GM23338 (cell line): ENCODE results near the gene KSR2. TPM values are rescaled to one million over a fixed set of nuclear protein-coding genes. Genes with fewer than 3 reads are reported as not detected.

ENCODE experiments used
- ATAC-seq: fragments of 200-7000 bp; cut with Tn5 transposase; 3 replicates; pipeline ENCODE4 v1.9.1; 2020
- DNase-seq: peaks from one replicate; pipeline ENCODE4 v3.0.0-alpha.2; 2015; ENCODE audit warnings: low spot score
- H2AFZ ChIP-seq: fragments of 200-600 bp; sonication (generic); 2 replicates; pipeline ENCODE4 v1.8.0; 2016; ENCODE audit warnings: antibody characterized with exemption, mild to moderate bottlenecking, moderate library complexity
- H3F3A ChIP-seq: fragments of 200-600 bp; sonication (generic); replicated peaks from 2 replicates; pipeline ENCODE4 v1.8.0; 2017; ENCODE audit warnings: antibody characterized with exemption, mixed run types, low read depth
- H3K27ac ChIP-seq: fragments of 200-600 bp; sonication (generic); 2 replicates; pipeline ENCODE4 v1.6.1; 2016; ENCODE audit warnings: low read depth
- H3K27me3 ChIP-seq: fragments of 200-600 bp; sonication (generic); 2 replicates; pipeline ENCODE4 v1.8.0; 2016; ENCODE audit warnings: mild to moderate bottlenecking, mixed run types, moderate library complexity; ENCODE audit not compliant: insufficient read depth
- H3K36me3 ChIP-seq: fragments of 200-600 bp; sonication (generic); 2 replicates; pipeline ENCODE4 v1.8.0; 2016; ENCODE audit warnings: mild to moderate bottlenecking; ENCODE audit not compliant: insufficient read depth
- H3K4me1 ChIP-seq: fragments of 200-600 bp; sonication (generic); 2 replicates; pipeline ENCODE4 v1.8.0; 2016; ENCODE audit warnings: mild to moderate bottlenecking, moderate library complexity; ENCODE audit not compliant: insufficient read depth
- H3K4me2 ChIP-seq: fragments of 200-600 bp; sonication (generic); 2 replicates; pipeline ENCODE4 v1.7.1; 2017; ENCODE audit warnings: mixed run types
- H3K4me3 ChIP-seq: fragments of 200-600 bp; sonication (generic); 2 replicates; pipeline ENCODE4 v1.6.1; 2016; ENCODE audit warnings: mixed run types
- H3K79me2 ChIP-seq: fragments of 200-600 bp; sonication (generic); replicated peaks from 2 replicates; pipeline ENCODE4 v1.8.0; 2017; ENCODE audit warnings: mild to moderate bottlenecking; ENCODE audit not compliant: insufficient read depth
- H3K9me2 ChIP-seq: fragments of 200-600 bp; sonication (generic); 2 replicates; pipeline ENCODE4 v1.8.0; 2017; ENCODE audit not compliant: insufficient read depth
- H4K20me1 ChIP-seq: fragments of 200-600 bp; sonication (generic); replicated peaks from 2 replicates; pipeline ENCODE4 v1.8.0; 2017; ENCODE audit warnings: mild to moderate bottlenecking; ENCODE audit not compliant: insufficient read depth
- H3K27ac Mint-ChIP-seq: 2 replicates; pipeline ENCODE4 v1.8.0; 2020; ENCODE audit warnings: inconsistent platforms, mild to moderate bottlenecking, moderate library complexity, mixed read lengths
- H3K27me3 Mint-ChIP-seq: 3 replicates; pipeline ENCODE4 v1.8.0; 2022; ENCODE audit warnings: low read depth, mild to moderate bottlenecking, moderate library complexity, mixed read lengths, inconsistent platforms; ENCODE audit not compliant: insufficient read depth, poor library complexity
- H3K36me3 Mint-ChIP-seq: 3 replicates; pipeline ENCODE4 v1.8.0; 2021; ENCODE audit warnings: low read depth, mild to moderate bottlenecking, inconsistent platforms, moderate library complexity, mixed read lengths
- H3K4me1 Mint-ChIP-seq: 3 replicates; pipeline ENCODE4 v1.8.0; 2020; ENCODE audit warnings: mild to moderate bottlenecking, inconsistent platforms, mixed read lengths
- H3K4me3 Mint-ChIP-seq: 3 replicates; pipeline ENCODE4 v1.8.0; 2021; ENCODE audit warnings: moderate library complexity, mild to moderate bottlenecking, inconsistent platforms, mixed read lengths
- H3K9me3 Mint-ChIP-seq: 3 replicates; pipeline ENCODE4 v1.8.0; 2020; ENCODE audit warnings: moderate library complexity, mild to moderate bottlenecking, inconsistent platforms, mixed read lengths
- EZH2 ChIP-seq: fragments of 200-600 bp; sonication (generic); IDR thresholded peaks from one replicate; pipeline ENCODE4 v1.8.0; 2017; ENCODE audit warnings: antibody characterized with exemption, mild to moderate bottlenecking, low read depth; ENCODE audit not compliant: unreplicated experiment
- POLR2AphosphoS5 ChIP-seq: IDR thresholded peaks from 2 replicates; pipeline ENCODE4 v1.6.1; 2016; ENCODE audit warnings: antibody characterized with exemption, low read depth
- STAT1 ChIP-seq: IDR thresholded peaks from one replicate; pipeline ENCODE4 v1.6.1; 2016; ENCODE audit warnings: antibody characterized with exemption; ENCODE audit not compliant: unreplicated experiment
- ZNF114 ChIP-seq: fragments of 250-450 bp; sonication (Bioruptor Pico); IDR thresholded peaks from 2 replicates; pipeline ENCODE4 v1.5.0; 2020; ENCODE audit warnings: mild to moderate bottlenecking, moderate library complexity
- ZNF331 ChIP-seq: fragments of 250-450 bp; sonication (Bioruptor Pico); IDR thresholded peaks from 2 replicates; pipeline ENCODE4 v1.5.0; 2020; ENCODE audit warnings: low read depth, mild to moderate bottlenecking, moderate library complexity
- polyA plus RNA-seq: library from polyadenylated mRNA; unstranded; fragments of >200 nt; fragmentation: Nextera tagmentation; extraction: Ambion mirVana; gene quantifications from 2 replicates; pipeline ENCODE4 v1.2.1, GENCODE V29; 2016
- total RNA-seq: library from RNA; depleted of rRNA; stranded (reverse); fragments of >200 nt; shearing (Covaris generic); gene quantifications from 2 replicates; pipeline ENCODE4 v1.2.3, GENCODE V29; 2014
- TF ChIP-seq, protein P1 (sequence below): fragments of 250-450 bp; sonication (Bioruptor Pico); IDR thresholded peaks from 2 replicates; pipeline ENCODE4 v1.5.0; 2020; ENCODE audit warnings: mild to moderate bottlenecking, moderate library complexity
- TF ChIP-seq, protein P2 (sequence below): IDR thresholded peaks from one replicate; pipeline ENCODE4 v1.6.1; 2018; ENCODE audit warnings: antibody characterized with exemption; ENCODE audit not compliant: unreplicated experiment
- TF ChIP-seq, protein P3 (sequence below): IDR thresholded peaks from 2 replicates; pipeline ENCODE4 v1.6.1; 2016; ENCODE audit warnings: antibody characterized with exemption

KSR2 gene
- total and polyA plus RNA-seq, 2 experiments from 2014 or later: 1.1 to 2.7 TPM

DNA sequence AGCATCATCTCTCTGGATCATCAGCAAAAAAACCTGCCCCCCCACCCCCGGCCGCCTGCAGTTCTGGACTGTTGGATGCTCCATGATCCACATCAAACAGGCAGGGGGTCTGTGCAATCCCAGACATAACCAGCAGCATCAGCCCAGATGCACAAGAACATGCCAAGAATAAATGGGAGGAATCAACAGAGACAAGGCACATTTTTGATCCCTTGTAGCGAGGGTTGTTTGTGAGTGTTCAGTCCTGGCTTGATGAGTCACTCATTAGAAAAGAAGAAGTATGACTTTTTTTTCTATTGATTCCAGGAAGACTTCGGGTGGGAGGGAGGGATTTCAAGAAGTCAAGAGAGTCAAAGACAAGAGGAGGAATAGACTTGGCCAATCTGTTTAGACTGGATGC, 244.2 kb downstream of the KSR2 start (continued):
- TF ChIP-seq, protein P1, sequence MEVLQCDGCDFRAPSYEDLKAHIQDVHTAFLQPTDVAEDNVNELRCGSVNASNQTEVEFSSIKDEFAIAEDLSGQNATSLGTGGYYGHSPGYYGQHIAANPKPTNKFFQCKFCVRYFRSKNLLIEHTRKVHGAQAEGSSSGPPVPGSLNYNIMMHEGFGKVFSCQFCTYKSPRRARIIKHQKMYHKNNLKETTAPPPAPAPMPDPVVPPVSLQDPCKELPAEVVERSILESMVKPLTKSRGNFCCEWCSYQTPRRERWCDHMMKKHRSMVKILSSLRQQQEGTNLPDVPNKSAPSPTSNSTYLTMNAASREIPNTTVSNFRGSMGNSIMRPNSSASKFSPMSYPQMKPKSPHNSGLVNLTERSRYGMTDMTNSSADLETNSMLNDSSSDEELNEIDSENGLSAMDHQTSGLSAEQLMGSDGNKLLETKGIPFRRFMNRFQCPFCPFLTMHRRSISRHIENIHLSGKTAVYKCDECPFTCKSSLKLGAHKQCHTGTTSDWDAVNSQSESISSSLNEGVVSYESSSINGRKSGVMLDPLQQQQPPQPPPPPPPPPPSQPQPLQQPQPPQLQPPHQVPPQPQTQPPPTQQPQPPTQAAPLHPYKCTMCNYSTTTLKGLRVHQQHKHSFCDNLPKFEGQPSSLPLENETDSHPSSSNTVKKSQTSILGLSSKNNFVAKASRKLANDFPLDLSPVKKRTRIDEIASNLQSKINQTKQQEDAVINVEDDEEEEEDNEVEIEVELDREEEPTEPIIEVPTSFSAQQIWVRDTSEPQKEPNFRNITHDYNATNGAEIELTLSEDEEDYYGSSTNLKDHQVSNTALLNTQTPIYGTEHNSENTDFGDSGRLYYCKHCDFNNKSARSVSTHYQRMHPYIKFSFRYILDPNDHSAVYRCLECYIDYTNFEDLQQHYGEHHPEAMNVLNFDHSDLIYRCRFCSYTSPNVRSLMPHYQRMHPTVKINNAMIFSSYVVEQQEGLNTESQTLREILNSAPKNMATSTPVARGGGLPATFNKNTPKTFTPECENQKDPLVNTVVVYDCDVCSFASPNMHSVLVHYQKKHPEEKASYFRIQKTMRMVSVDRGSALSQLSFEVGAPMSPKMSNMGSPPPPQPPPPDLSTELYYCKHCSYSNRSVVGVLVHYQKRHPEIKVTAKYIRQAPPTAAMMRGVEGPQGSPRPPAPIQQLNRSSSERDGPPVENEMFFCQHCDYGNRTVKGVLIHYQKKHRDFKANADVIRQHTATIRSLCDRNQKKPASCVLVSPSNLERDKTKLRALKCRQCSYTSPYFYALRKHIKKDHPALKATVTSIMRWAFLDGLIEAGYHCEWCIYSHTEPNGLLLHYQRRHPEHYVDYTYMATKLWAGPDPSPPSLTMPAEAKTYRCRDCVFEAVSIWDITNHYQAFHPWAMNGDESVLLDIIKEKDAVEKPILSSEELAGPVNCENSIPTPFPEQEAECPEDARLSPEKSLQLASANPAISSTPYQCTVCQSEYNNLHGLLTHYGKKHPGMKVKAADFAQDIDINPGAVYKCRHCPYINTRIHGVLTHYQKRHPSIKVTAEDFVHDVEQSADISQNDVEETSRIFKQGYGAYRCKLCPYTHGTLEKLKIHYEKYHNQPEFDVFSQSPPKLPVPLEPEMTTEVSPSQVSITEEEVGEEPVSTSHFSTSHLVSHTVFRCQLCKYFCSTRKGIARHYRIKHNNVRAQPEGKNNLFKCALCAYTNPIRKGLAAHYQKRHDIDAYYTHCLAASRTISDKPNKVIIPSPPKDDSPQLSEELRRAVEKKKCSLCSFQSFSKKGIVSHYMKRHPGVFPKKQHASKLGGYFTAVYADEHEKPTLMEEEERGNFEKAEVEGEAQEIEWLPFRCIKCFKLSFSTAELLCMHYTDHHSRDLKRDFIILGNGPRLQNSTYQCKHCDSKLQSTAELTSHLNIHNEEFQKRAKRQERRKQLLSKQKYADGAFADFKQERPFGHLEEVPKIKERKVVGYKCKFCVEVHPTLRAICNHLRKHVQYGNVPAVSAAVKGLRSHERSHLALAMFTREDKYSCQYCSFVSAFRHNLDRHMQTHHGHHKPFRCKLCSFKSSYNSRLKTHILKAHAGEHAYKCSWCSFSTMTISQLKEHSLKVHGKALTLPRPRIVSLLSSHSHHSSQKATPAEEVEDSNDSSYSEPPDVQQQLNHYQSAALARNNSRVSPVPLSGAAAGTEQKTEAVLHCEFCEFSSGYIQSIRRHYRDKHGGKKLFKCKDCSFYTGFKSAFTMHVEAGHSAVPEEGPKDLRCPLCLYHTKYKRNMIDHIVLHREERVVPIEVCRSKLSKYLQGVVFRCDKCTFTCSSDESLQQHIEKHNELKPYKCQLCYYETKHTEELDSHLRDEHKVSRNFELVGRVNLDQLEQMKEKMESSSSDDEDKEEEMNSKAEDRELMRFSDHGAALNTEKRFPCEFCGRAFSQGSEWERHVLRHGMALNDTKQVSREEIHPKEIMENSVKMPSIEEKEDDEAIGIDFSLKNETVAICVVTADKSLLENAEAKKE (CRISPR knock-in tag): no peak
- no peak for TF ChIP-seq ZNF331 (CRISPR knock-in tag)

DNA sequence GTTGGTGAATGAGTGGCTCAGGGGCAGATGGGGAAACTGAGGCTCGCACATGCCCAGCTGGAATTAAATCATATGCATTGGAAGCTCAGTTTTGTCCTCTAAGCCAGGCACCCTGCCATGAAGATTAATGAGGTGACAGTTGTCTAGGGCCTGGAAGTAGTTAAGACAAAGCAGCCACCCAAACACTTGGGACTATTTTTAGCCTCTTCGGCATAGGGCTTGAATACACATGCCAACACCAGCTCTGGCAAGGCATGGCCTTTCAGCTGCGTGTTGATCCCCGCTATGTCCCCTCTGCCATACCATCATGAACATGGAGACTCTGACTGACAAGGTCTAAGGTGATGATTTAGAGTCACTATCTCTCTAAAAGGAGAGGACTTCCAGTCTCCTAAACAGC, 250.2 kb downstream of the KSR2 start:
- peaks cover 10% of the 10 kb centered on the region for H3K4me1 Mint-ChIP-seq
- Histone ChIP-seq H3K9me2 (0 out of 2 replicates have a peak, but pooled peaks cover 3% of the 10 kb centered on the region), H3K4me1 (0 out of 2 replicates have a peak, but pooled peaks cover under 1% of the 10 kb centered on the region), H4K20me1 (no peaks in the 10 kb centered on the region), H3K27me3 (no peaks in the 10 kb centered on the region), H3K4me2 (no peak overlapping the region), H3K36me3 (no peaks in the 10 kb centered on the region), H3K27ac (no peak overlapping the region), H3K4me3 (no peak overlapping the region), H2AFZ (no peak overlapping the region), H3K79me2 (no peaks in the 10 kb centered on the region), H3F3A (no peaks in the 10 kb centered on the region)
- no peaks in the 10 kb centered on the region for H3K9me3 Mint-ChIP-seq
- no peaks in the 10 kb centered on the region for H3K27me3 Mint-ChIP-seq
- H3K27ac Mint-ChIP-seq: no peak overlapping the region
- ATAC-seq: no peak
- no peaks in the 10 kb centered on the region for H3K36me3 Mint-ChIP-seq
- H3K4me3 Mint-ChIP-seq: no peak overlapping the region
- DNase-seq: no peak
- TF ChIP-seq ZNF114 (CRISPR knock-in tag) (no peak), EZH2 (no peak), STAT1 (no peak), POLR2AphosphoS5 (no peak)
- TF ChIP-seq, protein P2, sequence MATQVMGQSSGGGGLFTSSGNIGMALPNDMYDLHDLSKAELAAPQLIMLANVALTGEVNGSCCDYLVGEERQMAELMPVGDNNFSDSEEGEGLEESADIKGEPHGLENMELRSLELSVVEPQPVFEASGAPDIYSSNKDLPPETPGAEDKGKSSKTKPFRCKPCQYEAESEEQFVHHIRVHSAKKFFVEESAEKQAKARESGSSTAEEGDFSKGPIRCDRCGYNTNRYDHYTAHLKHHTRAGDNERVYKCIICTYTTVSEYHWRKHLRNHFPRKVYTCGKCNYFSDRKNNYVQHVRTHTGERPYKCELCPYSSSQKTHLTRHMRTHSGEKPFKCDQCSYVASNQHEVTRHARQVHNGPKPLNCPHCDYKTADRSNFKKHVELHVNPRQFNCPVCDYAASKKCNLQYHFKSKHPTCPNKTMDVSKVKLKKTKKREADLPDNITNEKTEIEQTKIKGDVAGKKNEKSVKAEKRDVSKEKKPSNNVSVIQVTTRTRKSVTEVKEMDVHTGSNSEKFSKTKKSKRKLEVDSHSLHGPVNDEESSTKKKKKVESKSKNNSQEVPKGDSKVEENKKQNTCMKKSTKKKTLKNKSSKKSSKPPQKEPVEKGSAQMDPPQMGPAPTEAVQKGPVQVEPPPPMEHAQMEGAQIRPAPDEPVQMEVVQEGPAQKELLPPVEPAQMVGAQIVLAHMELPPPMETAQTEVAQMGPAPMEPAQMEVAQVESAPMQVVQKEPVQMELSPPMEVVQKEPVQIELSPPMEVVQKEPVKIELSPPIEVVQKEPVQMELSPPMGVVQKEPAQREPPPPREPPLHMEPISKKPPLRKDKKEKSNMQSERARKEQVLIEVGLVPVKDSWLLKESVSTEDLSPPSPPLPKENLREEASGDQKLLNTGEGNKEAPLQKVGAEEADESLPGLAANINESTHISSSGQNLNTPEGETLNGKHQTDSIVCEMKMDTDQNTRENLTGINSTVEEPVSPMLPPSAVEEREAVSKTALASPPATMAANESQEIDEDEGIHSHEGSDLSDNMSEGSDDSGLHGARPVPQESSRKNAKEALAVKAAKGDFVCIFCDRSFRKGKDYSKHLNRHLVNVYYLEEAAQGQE: no peak
- TF ChIP-seq, protein P3, sequence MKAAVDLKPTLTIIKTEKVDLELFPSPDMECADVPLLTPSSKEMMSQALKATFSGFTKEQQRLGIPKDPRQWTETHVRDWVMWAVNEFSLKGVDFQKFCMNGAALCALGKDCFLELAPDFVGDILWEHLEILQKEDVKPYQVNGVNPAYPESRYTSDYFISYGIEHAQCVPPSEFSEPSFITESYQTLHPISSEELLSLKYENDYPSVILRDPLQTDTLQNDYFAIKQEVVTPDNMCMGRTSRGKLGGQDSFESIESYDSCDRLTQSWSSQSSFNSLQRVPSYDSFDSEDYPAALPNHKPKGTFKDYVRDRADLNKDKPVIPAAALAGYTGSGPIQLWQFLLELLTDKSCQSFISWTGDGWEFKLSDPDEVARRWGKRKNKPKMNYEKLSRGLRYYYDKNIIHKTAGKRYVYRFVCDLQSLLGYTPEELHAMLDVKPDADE: no peak
